ENCODE results near the gene UVSSA.

UVSSA gene

GRCh38 chr4:1349359-1350168 is 2.6 kb downstream of the UVSSA start:
- DNase-seq (ENCODE audit: low read depth), result no peak

- DNase-seq (ENCODE audit: low read depth), result no peak
Measured at GRCh38 chr4:1350169-1350520, 3.1 kb downstream of the UVSSA start.

GRCh38 chr4:1351854-1352566 is 5.0 kb downstream of the UVSSA start:
- DNase-seq (ENCODE audit: low read depth), result peak; percentile 82

- DNase-seq (ENCODE audit: low read depth), result no peak
Measured at GRCh38 chr4:1352567-1352900, 5.5 kb downstream of the UVSSA start.

GRCh38 chr4:1353186-1354055 is 6.4 kb downstream of the UVSSA start:
- DNase-seq (ENCODE audit: low read depth), result no peak

- DNase-seq (ENCODE audit: low read depth), result no peak
Measured at GRCh38 chr4:1354136-1354982, 7.4 kb downstream of the UVSSA start.

GRCh38 chr4:1354983-1355275 is 7.9 kb downstream of the UVSSA start:
- DNase-seq (ENCODE audit: low read depth), result no peak

GRCh38 chr4:1355378-1355777 is 8.4 kb downstream of the UVSSA start:
- DNase-seq (ENCODE audit: low read depth), result no peak

- DNase-seq (ENCODE audit: low read depth), result peak; percentile 16
Measured at GRCh38 chr4:1356181-1356998, 9.4 kb downstream of the UVSSA start.

GRCh38 chr4:1357356-1358248 is 10.6 kb downstream of the UVSSA start:
- DNase-seq (ENCODE audit: low read depth), result no peak

- DNase-seq (ENCODE audit: low read depth), result no peak
Measured at GRCh38 chr4:1358421-1359143, 11.6 kb downstream of the UVSSA start.

- DNase-seq (ENCODE audit: low read depth), result no peak
Measured at GRCh38 chr4:1359144-1359501, 12.1 kb downstream of the UVSSA start.

GRCh38 chr4:1359976-1360375 is 13.0 kb downstream of the UVSSA start:
- no peak for DNase-seq (ENCODE audit: low read depth)

- DNase-seq (ENCODE audit: low read depth), result no peak
Measured at GRCh38 chr4:1360423-1361283, 13.6 kb downstream of the UVSSA start.

- DNase-seq (ENCODE audit: low read depth), result no peak
Measured at GRCh38 chr4:1361431-1361830, 14.4 kb downstream of the UVSSA start.

GRCh38 chr4:1362046-1362445 is 15.0 kb downstream of the UVSSA start:
- DNase-seq (ENCODE audit: low read depth), result no peak

GRCh38 chr4:1362521-1362920 is 15.5 kb downstream of the UVSSA start:
- DNase-seq (ENCODE audit: low read depth), result no peak

- no peak for DNase-seq (ENCODE audit: low read depth)
Measured at GRCh38 chr4:1363513-1363912, 16.5 kb downstream of the UVSSA start.

- DNase-seq (ENCODE audit: low read depth), result no peak
Measured at GRCh38 chr4:1364217-1364616, 17.2 kb downstream of the UVSSA start.

Data from activated T-cell treated with anti-CD3 and anti-CD28 coated beads for 24 hours (primary cell).